Measurements from ENCODE around the gene PAPLN. TPM values are rescaled to one million over a fixed set of nuclear protein-coding genes. Genes with fewer than 3 reads are reported as not detected.

Gene PAPLN
- total RNA-seq, 1 experiment from 2014 or later, result 1.9 TPM

DNA sequence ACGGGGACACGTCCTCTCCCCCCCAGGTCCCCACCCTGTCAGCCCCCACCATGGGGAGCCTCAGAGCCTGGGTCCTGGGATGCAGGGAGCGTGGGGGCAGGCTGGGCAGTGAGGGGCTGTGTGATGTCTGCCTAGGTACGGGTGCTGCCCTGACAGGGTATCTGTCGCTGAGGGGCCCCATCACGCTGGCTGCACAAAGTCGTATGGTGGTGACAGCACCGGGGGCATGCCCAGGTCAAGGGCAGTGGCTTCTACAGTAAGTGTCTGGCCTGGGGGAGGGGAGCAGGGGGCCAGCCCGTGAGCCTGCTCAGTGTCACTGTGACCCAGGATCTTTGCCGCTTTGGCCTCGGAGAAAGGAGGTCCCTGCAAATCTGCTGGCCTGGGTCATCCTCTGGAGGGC is 23.3 kb downstream of the PAPLN start:
- DNase-seq (ENCODE audit: low read depth), result no peak

DNA sequence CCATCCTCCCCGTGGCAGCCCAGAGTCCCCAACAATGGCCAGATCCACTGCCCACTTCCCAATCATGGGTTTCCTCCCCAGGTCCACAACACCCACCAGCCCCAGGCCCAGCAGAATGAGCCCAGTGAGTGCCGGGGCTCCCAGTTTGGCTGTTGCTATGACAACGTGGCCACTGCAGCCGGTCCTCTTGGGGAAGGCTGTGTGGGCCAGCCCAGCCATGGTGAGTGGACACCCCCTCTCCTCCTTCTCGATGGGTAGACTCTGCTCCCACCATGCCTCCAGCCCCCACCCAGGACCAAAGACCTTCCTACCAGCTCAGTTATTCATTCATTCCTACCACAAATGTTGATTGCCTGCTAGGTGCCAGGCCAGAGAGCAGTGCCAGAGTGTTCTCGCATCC is 23.8 kb downstream of the PAPLN start:
- no peak for DNase-seq (ENCODE audit: low read depth)

GRCh38 chr14:73261520-73262426 is 24.5 kb downstream of the PAPLN start:
- no peak for DNase-seq (ENCODE audit: low read depth)

GRCh38 chr14:73262427-73263183 is 25.3 kb downstream of the PAPLN start:
- no peak for DNase-seq (ENCODE audit: low read depth)

GRCh38 chr14:73263606-73264005 is 26.3 kb downstream of the PAPLN start:
- DNase-seq (ENCODE audit: low read depth), result no peak

DNA sequence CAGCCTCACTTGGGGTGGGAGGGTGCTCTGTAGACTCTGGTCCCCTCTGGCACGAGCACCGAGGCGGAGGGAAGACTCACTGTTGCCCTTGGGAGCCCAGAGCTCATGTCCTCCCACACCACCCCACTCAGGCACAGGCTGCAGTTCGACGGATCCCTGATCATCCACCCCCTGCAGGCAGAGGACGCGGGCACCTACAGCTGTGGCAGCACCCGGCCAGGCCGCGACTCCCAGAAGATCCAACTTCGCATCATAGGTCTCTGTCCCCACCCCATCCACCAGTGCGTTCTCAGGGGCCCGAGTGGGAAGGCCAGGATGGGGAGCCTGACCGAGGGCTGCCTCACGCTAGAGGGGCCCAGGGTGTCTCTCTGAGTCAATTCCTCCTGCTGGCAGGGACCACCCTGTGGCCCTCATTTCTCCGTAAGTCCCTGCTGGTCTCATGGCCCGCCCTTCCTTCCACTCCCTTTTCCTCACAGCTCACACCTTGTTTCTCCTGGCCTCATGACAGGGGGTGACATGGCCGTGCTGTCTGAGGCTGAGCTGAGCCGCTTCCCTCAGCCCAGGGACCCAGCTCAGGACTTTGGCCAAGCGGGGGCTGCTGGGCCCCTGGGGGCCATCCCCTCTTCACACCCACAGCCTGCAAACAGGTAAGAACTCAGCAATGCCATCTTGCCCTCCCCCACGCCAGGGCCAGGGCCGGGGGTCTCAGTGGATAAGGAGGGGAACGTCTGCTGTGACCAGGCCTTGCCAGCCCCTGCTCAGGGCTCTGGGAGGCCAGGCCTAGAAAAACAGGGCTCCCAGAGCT is 27.0 kb downstream of the PAPLN start:
- no peak for DNase-seq (ENCODE audit: low read depth)

GRCh38 chr14:73264885-73265720 is 27.8 kb downstream of the PAPLN start:
- no peak for DNase-seq (ENCODE audit: low read depth)

GRCh38 chr14:73265721-73266046 is 28.4 kb downstream of the PAPLN start:
- no peak for DNase-seq (ENCODE audit: low read depth)

DNA sequence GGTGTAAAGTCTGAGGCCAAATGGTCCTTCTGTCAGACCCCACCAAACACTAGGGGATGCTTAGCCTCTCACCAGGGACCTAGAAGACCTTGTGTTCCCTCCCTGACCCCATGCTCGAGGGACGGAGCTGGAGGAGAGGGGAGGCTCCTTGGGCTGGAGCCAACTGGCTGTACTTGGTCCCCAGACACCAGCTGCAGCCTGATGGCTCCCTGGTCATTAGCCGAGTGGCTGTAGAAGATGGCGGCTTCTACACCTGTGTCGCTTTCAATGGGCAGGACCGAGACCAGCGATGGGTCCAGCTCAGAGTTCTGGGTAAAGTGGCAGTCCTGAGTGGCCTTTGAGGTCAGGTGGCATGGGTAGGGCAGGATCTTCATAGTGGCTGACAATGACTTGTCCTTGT is 29.0 kb downstream of the PAPLN start:
- no peak for DNase-seq (ENCODE audit: low read depth)

DNA sequence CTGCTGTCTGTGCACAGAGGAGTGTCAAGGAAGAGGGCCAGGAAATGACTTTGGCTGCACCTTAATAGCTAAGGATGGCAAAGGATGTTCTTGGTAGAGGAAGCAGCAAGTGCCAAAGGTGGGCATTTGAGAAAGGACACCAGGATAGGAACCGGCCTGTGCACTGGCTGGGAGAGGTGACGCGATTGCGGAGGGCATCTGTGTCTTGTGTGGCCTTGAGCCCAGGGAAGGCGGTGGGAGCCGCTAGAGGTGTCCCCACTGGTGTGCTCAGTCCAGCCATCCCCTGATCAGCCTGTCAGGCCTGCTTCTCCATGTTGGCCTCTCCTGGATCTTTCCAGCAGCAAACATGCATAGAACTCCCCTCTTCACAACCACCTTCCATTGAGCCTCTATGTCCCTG is 30.2 kb downstream of the PAPLN start:
- DNase-seq (ENCODE audit: low read depth), result no peak

DNA sequence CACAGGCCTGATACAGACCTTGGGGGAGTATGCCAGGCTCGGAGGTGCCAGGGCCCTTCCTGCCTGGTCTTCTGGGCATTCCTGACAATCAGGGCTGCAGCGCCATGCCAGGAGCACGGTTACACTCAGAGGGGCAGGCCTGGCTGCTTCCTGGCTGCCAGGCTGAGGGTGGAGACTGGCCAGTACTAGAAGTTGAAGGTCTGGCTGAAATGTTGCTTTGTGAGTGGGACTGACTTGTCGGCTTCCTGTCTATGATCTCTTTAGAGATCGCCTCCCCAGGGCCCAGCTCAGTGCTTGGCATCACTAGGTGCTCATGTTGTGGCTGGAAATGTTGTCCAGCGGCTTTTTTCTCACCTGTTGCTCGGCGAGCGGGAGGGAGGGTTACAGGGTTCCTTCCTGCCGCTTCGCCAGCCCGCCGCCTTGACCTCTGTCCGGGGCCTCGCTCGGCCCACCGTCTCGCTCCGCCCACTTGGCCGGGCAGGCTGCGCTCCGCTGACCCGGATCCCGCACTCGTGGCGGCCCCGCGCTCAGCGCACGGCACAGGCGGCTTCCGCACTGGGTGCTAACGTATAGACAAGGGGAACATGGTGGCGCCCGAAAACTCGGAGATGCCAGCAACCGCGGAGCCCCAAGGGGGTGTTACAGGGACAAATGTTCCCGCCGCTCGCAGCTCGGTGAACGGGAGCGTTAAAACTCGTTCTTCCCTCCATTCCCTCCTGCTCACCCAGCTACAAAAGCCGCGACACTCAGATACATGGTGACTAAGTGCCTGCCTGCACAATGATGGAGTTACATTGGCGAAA is 32.6 kb downstream of the PAPLN start:
- no peak for DNase-seq (ENCODE audit: low read depth)

DNA sequence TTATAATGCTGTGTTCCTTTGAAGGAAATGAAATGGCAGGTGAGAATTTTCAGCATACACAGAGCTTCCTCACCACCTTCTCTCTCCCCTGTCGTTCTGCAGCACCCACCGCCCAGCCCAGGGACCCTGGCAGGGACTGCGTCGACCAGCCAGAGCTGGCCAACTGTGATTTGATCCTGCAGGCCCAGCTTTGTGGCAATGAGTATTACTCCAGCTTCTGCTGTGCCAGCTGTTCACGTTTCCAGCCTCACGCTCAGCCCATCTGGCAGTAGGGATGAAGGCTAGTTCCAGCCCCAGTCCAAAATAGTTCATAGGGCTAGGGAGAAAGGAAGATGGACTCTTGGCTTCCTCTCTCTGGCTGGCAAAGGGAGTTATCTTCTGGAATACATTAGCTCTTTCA is 35.1 kb downstream of the PAPLN start:
- DNase-seq (ENCODE audit: low read depth), result no peak

DNA sequence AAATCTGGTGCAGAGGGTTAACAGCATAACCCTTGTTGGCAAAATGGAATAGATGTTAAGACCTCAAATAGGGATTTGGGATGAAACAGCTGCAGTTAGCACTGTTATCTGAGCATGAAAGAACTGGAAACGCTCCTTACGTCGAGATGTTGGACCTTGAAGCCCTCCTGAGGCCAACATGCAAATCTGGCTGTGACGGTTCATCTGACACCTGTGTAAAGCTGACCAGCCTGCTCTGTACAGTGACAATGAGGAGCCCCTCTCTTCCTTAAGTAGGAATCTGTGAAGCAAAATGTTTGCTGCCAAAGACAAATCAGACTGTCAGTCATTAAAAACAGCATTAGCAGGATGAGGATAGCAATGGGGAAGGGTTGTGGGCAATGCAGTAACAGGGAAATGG is 36.5 kb downstream of the PAPLN start:
- DNase-seq (ENCODE audit: low read depth), result no peak

DNA sequence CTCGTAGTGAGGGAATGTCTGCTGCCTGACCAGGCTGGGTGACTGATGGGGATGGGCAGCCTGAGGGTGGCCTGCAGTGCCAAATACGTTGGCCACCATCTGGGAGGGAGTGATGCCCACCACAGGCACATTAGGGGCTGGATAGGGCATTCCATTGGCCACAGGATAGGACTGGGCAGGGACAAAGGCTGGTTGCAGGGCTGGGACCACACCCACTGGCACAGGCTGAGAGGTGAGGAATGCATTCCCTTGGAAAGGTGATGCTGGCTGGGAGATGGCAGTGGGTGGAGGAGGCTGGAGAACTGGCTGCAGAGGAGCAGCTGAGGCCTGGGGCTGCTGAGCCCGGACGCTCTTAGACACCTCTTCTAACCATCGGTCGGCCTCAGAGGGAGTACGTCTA is 39.5 kb downstream of the PAPLN start:
- no peak for DNase-seq (ENCODE audit: low read depth)

DNA sequence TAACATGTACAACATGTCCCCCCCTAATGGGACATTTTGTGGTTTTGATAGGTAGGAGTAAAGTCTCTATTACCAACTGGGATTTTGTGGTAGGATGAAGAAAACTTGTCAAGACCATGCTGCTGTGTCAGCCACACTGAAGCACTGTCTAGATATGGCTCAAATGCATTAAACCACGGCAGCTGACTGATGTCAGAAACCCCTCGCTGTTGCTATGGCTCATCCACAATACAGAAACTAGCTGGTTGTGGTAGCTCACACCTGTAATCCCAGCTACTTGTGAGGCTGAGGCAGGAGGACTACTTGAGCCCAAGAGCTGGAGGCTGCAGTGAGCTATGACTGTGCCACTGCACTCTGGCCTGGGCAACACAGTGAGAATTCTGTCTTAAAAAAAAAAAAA is 40.1 kb downstream of the PAPLN start:
- no peak for DNase-seq (ENCODE audit: low read depth)

- DNase-seq (ENCODE audit: low read depth), result no peak
Measured at GRCh38 chr14:73280903-73281302, 43.6 kb downstream of the PAPLN start.

DNA sequence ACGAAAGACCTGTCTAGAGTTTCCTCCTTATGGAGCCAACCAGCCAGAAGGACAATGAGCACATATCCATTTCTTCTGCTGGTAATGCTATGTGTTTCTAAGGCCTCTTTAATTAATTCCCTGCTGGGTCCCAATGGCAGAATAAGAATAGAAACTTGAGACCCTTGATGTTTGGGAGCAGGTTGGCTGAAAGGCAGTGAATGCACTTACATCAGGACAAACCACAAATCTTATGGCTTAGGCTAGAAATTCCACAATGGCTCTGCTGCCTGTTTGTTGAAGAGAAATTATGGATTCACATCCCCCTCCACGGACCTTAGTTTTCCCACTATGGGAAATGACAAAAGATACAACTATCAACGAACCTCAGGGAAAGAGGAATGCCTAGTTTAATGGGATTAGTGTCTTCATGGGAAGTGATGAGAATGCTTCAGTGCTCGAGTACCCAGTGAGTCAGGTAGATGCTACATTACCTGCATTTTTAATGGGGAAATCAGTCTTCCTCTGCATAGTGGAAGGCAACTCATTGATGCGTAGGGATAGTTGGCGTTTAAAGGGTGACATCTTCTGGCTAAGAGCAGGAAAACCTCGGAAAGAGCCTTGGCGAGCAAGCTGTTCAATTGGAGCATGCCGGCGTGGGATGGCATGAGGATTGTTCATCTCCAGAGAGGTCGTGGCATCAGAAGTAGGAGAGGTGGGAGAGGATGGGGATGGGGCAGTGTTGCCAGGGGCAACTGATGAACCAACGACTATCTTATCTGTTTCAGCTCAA is 46.5 kb downstream of the PAPLN start:
- DNase-seq (ENCODE audit: low read depth), result no peak

DNA sequence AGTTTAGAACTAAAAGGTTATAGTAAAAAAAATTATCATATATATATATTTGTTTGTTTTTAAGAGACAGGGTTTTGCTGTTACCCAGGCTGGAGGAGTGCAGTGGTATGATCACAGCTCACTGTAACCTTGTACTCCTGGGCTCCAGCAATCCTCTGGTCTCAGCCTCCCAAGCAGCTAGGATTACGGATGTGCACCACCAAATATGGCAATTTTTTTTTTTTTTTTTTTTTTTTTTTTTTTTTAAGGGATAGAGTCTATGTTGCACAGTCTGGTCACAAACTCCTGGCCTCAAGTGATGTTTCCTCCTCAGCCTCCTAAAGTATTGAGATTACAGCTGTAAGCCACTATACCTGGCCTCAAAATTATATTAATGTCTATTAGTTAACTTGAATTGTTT is 48.7 kb downstream of the PAPLN start:
- no peak for DNase-seq (ENCODE audit: low read depth)

- DNase-seq (ENCODE audit: low read depth), result no peak
Measured at GRCh38 chr14:73286598-73286997, 49.3 kb downstream of the PAPLN start.
